ENCODE data around the gene KCNQ1OT1. TPM values are rescaled to one million over a fixed set of nuclear protein-coding genes. Genes with fewer than 3 reads are reported as not detected.

The KCNQ1OT1 gene
- total RNA-seq, 1 experiment from 2014 or later, result 1.3 TPM

DNA sequence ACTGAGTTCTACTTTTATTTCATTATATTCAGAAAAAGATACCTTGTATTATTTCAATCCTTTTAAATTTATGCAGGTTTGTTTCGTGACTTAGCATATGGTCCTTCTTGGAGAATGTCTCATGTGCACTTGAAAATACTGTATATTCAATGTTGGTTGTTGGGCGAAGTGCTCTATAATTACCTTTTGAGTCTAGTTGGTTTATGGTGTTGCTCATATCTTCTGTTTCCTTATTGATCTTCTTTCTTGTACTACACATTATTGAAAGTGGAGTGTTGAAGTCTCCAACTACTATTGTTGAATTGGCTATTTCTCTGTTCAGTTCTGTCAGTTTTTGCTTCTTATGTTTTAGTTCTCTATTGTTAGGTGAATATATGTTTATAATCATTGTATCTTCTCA, 90.4 kb downstream of the KCNQ1OT1 start:
- intact Hi-C loops (cut with micrococcal nuclease; ENCODE audit: unreplicated experiment), result no loop called here
- H3K4me3 Mint-ChIP-seq (ENCODE audit: low read depth, unreplicated experiment), result no peak overlapping the region

DNA sequence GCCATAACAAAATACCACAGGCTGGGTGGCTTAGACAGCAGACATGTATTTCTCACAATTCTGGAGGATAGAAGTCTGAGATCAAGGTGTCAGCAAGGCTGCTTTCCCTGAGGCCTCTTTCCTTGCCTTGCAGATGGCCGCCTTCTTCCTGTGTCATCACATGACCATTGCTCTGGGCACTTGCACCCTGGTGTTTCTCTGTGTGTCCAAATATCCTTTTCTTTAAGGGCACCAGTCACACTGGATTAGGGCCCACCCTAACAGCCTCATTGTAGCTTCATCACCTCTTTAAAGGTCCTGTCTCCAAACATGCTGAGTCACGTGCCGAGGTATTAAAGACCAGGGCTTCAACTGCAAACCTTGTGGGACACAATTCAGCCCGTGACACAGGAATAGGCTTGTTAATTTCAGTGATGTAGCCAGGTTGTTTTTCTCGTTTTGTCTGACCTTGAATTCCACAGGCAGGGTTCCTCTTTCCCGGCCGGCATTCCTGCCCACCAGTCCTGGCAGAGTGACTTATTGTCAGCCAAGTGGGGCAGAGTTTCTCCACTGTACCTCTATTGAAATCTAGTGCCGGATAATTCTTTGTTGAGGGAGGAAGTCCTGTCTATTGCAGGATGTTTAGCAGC, 100.1 kb downstream of the KCNQ1OT1 start:
- no TSS peak for BruUV-seq (replicated peaks)
- intact Hi-C loops (cut with micrococcal nuclease; ENCODE audit: unreplicated experiment), result no loop called here
- Mint-ChIP-seq H3K4me3 (ENCODE audit: low read depth, unreplicated experiment) (no peak overlapping the region), H3K4me1 (ENCODE audit: low read depth, unreplicated experiment) (no peaks in the 10 kb centered on the region), H3K27me3 (ENCODE audit: unreplicated experiment) (peaks cover 18% of the 10 kb centered on the region), H3K36me3 (ENCODE audit: insufficient read depth, unreplicated experiment) (no peaks in the 10 kb centered on the region), H3K27ac (ENCODE audit: unreplicated experiment) (no peak overlapping the region), H3K9me3 (ENCODE audit: low read depth, unreplicated experiment) (no peaks in the 10 kb centered on the region)
- DNase-seq, result no peak
- TF ChIP-seq, protein P1, sequence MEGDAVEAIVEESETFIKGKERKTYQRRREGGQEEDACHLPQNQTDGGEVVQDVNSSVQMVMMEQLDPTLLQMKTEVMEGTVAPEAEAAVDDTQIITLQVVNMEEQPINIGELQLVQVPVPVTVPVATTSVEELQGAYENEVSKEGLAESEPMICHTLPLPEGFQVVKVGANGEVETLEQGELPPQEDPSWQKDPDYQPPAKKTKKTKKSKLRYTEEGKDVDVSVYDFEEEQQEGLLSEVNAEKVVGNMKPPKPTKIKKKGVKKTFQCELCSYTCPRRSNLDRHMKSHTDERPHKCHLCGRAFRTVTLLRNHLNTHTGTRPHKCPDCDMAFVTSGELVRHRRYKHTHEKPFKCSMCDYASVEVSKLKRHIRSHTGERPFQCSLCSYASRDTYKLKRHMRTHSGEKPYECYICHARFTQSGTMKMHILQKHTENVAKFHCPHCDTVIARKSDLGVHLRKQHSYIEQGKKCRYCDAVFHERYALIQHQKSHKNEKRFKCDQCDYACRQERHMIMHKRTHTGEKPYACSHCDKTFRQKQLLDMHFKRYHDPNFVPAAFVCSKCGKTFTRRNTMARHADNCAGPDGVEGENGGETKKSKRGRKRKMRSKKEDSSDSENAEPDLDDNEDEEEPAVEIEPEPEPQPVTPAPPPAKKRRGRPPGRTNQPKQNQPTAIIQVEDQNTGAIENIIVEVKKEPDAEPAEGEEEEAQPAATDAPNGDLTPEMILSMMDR (IDR thresholded peaks at IDR 0.05; ENCODE audit: unreplicated experiment), result no peak
- CTCF ChIA-PET, result no interaction called here

More for the DNA sequence above, 90.4 kb downstream of the KCNQ1OT1 start:
- H3K27me3 Mint-ChIP-seq (ENCODE audit: unreplicated experiment), result peaks cover 53% of the 10 kb centered on the region
- TF ChIP-seq, protein P1 (IDR thresholded peaks at IDR 0.05; ENCODE audit: unreplicated experiment), result no peak
- H3K27ac Mint-ChIP-seq (ENCODE audit: unreplicated experiment), result no peak overlapping the region
- CTCF ChIA-PET, result no interaction called here
- H3K4me1 Mint-ChIP-seq (ENCODE audit: low read depth, unreplicated experiment), result no peaks in the 10 kb centered on the region
- no peaks in the 10 kb centered on the region for H3K9me3 Mint-ChIP-seq (ENCODE audit: low read depth, unreplicated experiment)
- no TSS peak for BruUV-seq (replicated peaks)
- DNase-seq, result no peak
- no peaks in the 10 kb centered on the region for H3K36me3 Mint-ChIP-seq (ENCODE audit: insufficient read depth, unreplicated experiment)

DNA sequence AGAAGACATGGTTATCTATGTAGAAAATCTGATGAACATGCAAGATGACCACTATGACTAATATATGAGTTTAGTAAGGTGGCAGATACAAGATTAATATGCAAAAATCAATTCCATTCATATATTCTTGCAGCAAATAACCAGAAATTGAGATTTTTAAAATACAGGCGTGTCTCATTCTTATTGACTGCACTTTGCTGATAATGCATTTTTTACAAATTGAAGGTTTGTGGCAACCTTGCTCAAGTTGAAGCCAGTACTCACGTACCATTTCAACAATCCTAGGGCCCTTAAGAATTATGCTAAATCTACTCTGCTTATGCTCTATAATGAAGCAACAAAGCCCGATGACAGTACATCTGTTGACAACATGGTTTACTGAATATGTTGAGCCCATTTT, 104.6 kb downstream of the KCNQ1OT1 start:
- BruUV-seq (replicated peaks), result no TSS peak
- no peaks in the 10 kb centered on the region for H3K36me3 Mint-ChIP-seq (ENCODE audit: insufficient read depth, unreplicated experiment)

DNA sequence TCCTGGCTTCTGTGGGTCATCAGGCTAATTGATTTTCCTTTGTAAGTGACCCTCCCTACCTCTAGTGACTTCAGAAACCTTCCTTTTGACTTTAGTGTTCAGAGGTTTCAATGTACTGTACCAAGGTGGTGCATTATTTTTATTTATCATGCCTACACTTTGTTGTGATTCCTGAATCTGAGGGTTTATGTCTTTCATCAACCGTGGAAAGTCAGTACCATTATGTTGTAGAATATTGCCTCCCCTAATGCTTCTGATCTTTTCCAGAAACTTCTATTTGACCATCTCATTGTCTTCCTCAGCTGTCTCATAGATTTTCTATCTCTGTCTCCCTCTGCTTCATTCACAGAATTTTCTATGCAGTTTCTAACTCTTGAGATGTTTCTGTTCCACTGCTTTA, 105.5 kb downstream of the KCNQ1OT1 start:
- Mint-ChIP-seq H3K4me1 (ENCODE audit: low read depth, unreplicated experiment) (no peaks in the 10 kb centered on the region), H3K27ac (ENCODE audit: unreplicated experiment) (no peak overlapping the region), H3K9me3 (ENCODE audit: low read depth, unreplicated experiment) (no peaks in the 10 kb centered on the region), H3K27me3 (ENCODE audit: unreplicated experiment) (peaks cover 20% of the 10 kb centered on the region), H3K4me3 (ENCODE audit: low read depth, unreplicated experiment) (no peak overlapping the region), H3K36me3 (ENCODE audit: insufficient read depth, unreplicated experiment) (no peaks in the 10 kb centered on the region)
- TF ChIP-seq, protein P1 (IDR thresholded peaks at IDR 0.05; ENCODE audit: unreplicated experiment), result no peak
- BruUV-seq (replicated peaks), result no TSS peak
- intact Hi-C loops (cut with micrococcal nuclease; ENCODE audit: unreplicated experiment), result no loop called here
- CTCF ChIA-PET, result no interaction called here
- no peak for DNase-seq

More for the DNA sequence above, 104.6 kb downstream of the KCNQ1OT1 start:
- TF ChIP-seq, protein P1 (IDR thresholded peaks at IDR 0.05; ENCODE audit: unreplicated experiment), result no peak
- no peaks in the 10 kb centered on the region for H3K4me1 Mint-ChIP-seq (ENCODE audit: low read depth, unreplicated experiment)
- intact Hi-C loops (cut with micrococcal nuclease; ENCODE audit: unreplicated experiment), result no loop called here
- no peak for DNase-seq
- peaks cover 20% of the 10 kb centered on the region for H3K27me3 Mint-ChIP-seq (ENCODE audit: unreplicated experiment)
- H3K9me3 Mint-ChIP-seq (ENCODE audit: low read depth, unreplicated experiment), result no peaks in the 10 kb centered on the region
- H3K27ac Mint-ChIP-seq (ENCODE audit: unreplicated experiment), result no peak overlapping the region
- H3K4me3 Mint-ChIP-seq (ENCODE audit: low read depth, unreplicated experiment), result no peak overlapping the region
- CTCF ChIA-PET, result no interaction called here

Measured in Calu3 (cell line).